HUES6 (cell line): ENCODE data around the gene CEP250.
"Not testable (repeated sequence)": the region's sequence is repeated elsewhere in the genome, so short reads cannot be mapped to it uniquely, and the experiment has no call there.

Source experiments
- H3K27ac ChIP-seq: 2 replicates; pipeline ENCODE4 v1.7.0; 2013; ENCODE audit warnings: low read depth, mild to moderate bottlenecking, low read length, inconsistent platforms
- H3K27me3 ChIP-seq: 2 replicates; pipeline ENCODE4 v1.6.1; 2013; ENCODE audit warnings: low read length; ENCODE audit not compliant: control insufficient read depth, insufficient read depth
- H3K36me3 ChIP-seq: 2 replicates; pipeline ENCODE4 v1.6.1; 2013; ENCODE audit warnings: low read length; ENCODE audit not compliant: control insufficient read depth, insufficient read depth
- H3K4me1 ChIP-seq: 2 replicates; pipeline ENCODE4 v1.6.1; 2013; ENCODE audit warnings: low read length; ENCODE audit not compliant: control insufficient read depth, insufficient read depth
- H3K4me3 ChIP-seq: 2 replicates; pipeline ENCODE4 v1.5.1; 2013; ENCODE audit warnings: low read depth, low read length
- H3K9ac ChIP-seq: one replicate; pipeline ENCODE4 v1.6.1; 2013; ENCODE audit warnings: mild to moderate bottlenecking, low read length
- H3K9me3 ChIP-seq: 2 replicates; pipeline ENCODE4 v1.6.1; 2013; ENCODE audit warnings: low read depth, low read length; ENCODE audit not compliant: control insufficient read depth, insufficient read depth

CEP250 gene

GRCh38 chr20:35547329-35547728, 91.9 kb downstream of the CEP250 start:
- H3K9ac ChIP-seq = no peak overlapping the region
- no peaks in the 10 kb centered on the region for H3K9me3 ChIP-seq
- H3K27ac ChIP-seq = no peak overlapping the region
- H3K27me3 ChIP-seq = no peaks in the 10 kb centered on the region
- H3K4me3 ChIP-seq = no peak overlapping the region
- H3K36me3 ChIP-seq = peaks cover 72% of the 10 kb centered on the region
- no peaks in the 10 kb centered on the region for H3K4me1 ChIP-seq

GRCh38 chr20:35551503-35551902, 96.1 kb downstream of the CEP250 start:
- Histone ChIP-seq H3K4me3 (no peak overlapping the region), H3K36me3 (peaks cover 93% of the 10 kb centered on the region), H3K27ac (no peak overlapping the region), H3K9me3 (no peaks in the 10 kb centered on the region), H3K4me1 (no peaks in the 10 kb centered on the region), H3K9ac (no peak overlapping the region), H3K27me3 (no peaks in the 10 kb centered on the region)

- no peak overlapping the region for H3K9ac ChIP-seq
- H3K9me3 ChIP-seq = no peaks in the 10 kb centered on the region
- H3K36me3 ChIP-seq = peaks cover 93% of the 10 kb centered on the region
- no peaks in the 10 kb centered on the region for H3K4me1 ChIP-seq
- no peaks in the 10 kb centered on the region for H3K27me3 ChIP-seq
- H3K4me3 ChIP-seq = no peak overlapping the region
- H3K27ac ChIP-seq = no peak overlapping the region
Observed at GRCh38 chr20:35552914-35553313, 97.5 kb downstream of the CEP250 start.

GRCh38 chr20:35555461-35555860, 100.1 kb downstream of the CEP250 start:
- H3K27ac ChIP-seq, H3K9ac ChIP-seq, H3K4me1 ChIP-seq, H3K4me3 ChIP-seq, H3K27me3 ChIP-seq, H3K9me3 ChIP-seq: not testable (repeated sequence)
- peaks cover 79% of the 10 kb centered on the region for H3K36me3 ChIP-seq

- no peak overlapping the region for H3K9ac ChIP-seq
- no peaks in the 10 kb centered on the region for H3K27me3 ChIP-seq
- H3K36me3 ChIP-seq = peaks cover 75% of the 10 kb centered on the region
- H3K9me3 ChIP-seq = no peaks in the 10 kb centered on the region
- H3K4me1 ChIP-seq = peaks cover 2% of the 10 kb centered on the region; the same call in 1 of the 2 replicates
- H3K4me3 ChIP-seq = no peak overlapping the region
- no peak overlapping the region for H3K27ac ChIP-seq
Observed at GRCh38 chr20:35555951-35556645, 100.7 kb downstream of the CEP250 start.

GRCh38 chr20:35556871-35557270, 101.5 kb downstream of the CEP250 start:
- H3K36me3 ChIP-seq = peaks cover 67% of the 10 kb centered on the region
- peaks cover 2% of the 10 kb centered on the region; the same call in 1 of the 2 replicates for H3K4me1 ChIP-seq
- H3K4me3 ChIP-seq = no peak overlapping the region
- no peaks in the 10 kb centered on the region for H3K9me3 ChIP-seq
- H3K9ac ChIP-seq = no peak overlapping the region
- H3K27ac ChIP-seq = no peak overlapping the region
- H3K27me3 ChIP-seq = no peaks in the 10 kb centered on the region

GRCh38 chr20:35558451-35558850, 103.1 kb downstream of the CEP250 start:
- Histone ChIP-seq H3K27me3 (no peaks in the 10 kb centered on the region), H3K4me3 (no peak overlapping the region), H3K27ac (no peak overlapping the region), H3K36me3 (peaks cover 52% of the 10 kb centered on the region), H3K4me1 (peaks cover 2% of the 10 kb centered on the region; the same call in 1 of the 2 replicates), H3K9ac (no peak overlapping the region), H3K9me3 (no peaks in the 10 kb centered on the region)

- Histone ChIP-seq H3K36me3 (peaks cover 46% of the 10 kb centered on the region), H3K27ac (no peak overlapping the region), H3K9me3 (no peaks in the 10 kb centered on the region), H3K4me3 (no peak overlapping the region), H3K27me3 (no peaks in the 10 kb centered on the region), H3K9ac (no peak overlapping the region), H3K4me1 (peaks cover 2% of the 10 kb centered on the region; the same call in 1 of the 2 replicates)
Observed at GRCh38 chr20:35559042-35559693, 103.8 kb downstream of the CEP250 start.

GRCh38 chr20:35560105-35560511, 104.7 kb downstream of the CEP250 start:
- Histone ChIP-seq H3K4me3 (no peak overlapping the region), H3K9me3 (no peaks in the 10 kb centered on the region), H3K27ac (no peak overlapping the region), H3K9ac (no peak overlapping the region), H3K27me3 (no peaks in the 10 kb centered on the region), H3K4me1 (peaks cover 2% of the 10 kb centered on the region; the same call in 1 of the 2 replicates), H3K36me3 (peaks cover 36% of the 10 kb centered on the region)

- peaks cover 32% of the 10 kb centered on the region for H3K36me3 ChIP-seq
- no peak overlapping the region for H3K27ac ChIP-seq
- H3K9ac ChIP-seq = no peak overlapping the region
- H3K4me3 ChIP-seq = no peak overlapping the region
- no peaks in the 10 kb centered on the region for H3K9me3 ChIP-seq
- peaks cover 2% of the 10 kb centered on the region; the same call in 1 of the 2 replicates for H3K4me1 ChIP-seq
- H3K27me3 ChIP-seq = no peaks in the 10 kb centered on the region
Observed at GRCh38 chr20:35560541-35560940, 105.1 kb downstream of the CEP250 start.

- H3K27ac ChIP-seq = no peak overlapping the region
Observed at GRCh38 chr20:35561268-35561667, 105.9 kb downstream of the CEP250 start.

More at GRCh38 chr20:35561268-35561667, 105.9 kb downstream of the CEP250 start:
- H3K4me1 ChIP-seq = peaks cover 2% of the 10 kb centered on the region; the same call in 1 of the 2 replicates
- H3K27me3 ChIP-seq = no peaks in the 10 kb centered on the region
- H3K9me3 ChIP-seq = no peaks in the 10 kb centered on the region
- H3K36me3 ChIP-seq = peaks cover 25% of the 10 kb centered on the region
- H3K9ac ChIP-seq = no peak overlapping the region
- H3K4me3 ChIP-seq = no peak overlapping the region
